Measurements from ENCODE around the gene MUC5AC. TPM values are rescaled to one million over a fixed set of nuclear protein-coding genes. Genes with fewer than 3 reads are reported as not detected.
"Not testable (repeated sequence)": the region's sequence is repeated elsewhere in the genome, so short reads cannot be mapped to it uniquely, and the experiment has no call there.

MUC5AC gene
- total RNA-seq, 4 donors from 2014 or later = under 0.01 TPM; not detected in 1

DNA sequence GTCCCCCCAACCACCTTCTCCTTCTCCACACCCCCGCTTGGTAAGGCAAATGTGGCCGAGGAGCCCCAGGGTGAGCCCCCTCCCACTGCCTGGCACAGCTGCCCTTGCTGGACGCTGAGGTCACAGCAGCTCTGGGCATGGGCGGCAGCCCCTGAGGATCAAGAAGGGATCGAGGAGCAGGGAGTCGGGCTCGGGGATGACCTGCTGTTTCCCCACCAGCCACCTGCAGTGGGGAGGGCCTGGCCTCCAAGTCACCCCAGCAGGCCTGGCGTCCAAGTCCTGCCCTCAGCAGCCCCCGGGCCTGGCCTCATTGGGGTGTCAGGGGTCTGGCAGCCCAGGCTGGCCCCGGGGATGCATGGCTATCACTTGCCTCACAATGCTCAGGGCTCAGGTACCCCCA is 23.7 kb downstream of the MUC5AC start:
- DNase-seq (ENCODE audit: extremely low spot score) = no peak
- TF ChIP-seq POLR2AphosphoS5 (IDR thresholded peaks at IDR 0.05) (no peak), EP300 (IDR thresholded peaks at IDR 0.05) (no peak), POLR2A (IDR thresholded peaks at IDR 0.05; ENCODE audit: low read depth) (no peak)
- TF ChIP-seq, protein P1, sequence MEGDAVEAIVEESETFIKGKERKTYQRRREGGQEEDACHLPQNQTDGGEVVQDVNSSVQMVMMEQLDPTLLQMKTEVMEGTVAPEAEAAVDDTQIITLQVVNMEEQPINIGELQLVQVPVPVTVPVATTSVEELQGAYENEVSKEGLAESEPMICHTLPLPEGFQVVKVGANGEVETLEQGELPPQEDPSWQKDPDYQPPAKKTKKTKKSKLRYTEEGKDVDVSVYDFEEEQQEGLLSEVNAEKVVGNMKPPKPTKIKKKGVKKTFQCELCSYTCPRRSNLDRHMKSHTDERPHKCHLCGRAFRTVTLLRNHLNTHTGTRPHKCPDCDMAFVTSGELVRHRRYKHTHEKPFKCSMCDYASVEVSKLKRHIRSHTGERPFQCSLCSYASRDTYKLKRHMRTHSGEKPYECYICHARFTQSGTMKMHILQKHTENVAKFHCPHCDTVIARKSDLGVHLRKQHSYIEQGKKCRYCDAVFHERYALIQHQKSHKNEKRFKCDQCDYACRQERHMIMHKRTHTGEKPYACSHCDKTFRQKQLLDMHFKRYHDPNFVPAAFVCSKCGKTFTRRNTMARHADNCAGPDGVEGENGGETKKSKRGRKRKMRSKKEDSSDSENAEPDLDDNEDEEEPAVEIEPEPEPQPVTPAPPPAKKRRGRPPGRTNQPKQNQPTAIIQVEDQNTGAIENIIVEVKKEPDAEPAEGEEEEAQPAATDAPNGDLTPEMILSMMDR (IDR thresholded peaks at IDR 0.05) = no peak
- Histone ChIP-seq H3K4me1 (no peaks in the 10 kb centered on the region), H3K4me3 (no peak overlapping the region), H3K9me3 (no peaks in the 10 kb centered on the region), H3K36me3 (no peaks in the 10 kb centered on the region), H3K27ac (replicated peaks in 1 of 4) (no peak overlapping the region), H3K27me3 (peaks cover 0 to 50% (median 0%) of the 10 kb centered on the region in 4 donors)
- intact Hi-C loops (cut with DNase I) = no loop called here
- WGBS = no CpG with 5 or more reads among the region's 10 CpGs

DNA sequence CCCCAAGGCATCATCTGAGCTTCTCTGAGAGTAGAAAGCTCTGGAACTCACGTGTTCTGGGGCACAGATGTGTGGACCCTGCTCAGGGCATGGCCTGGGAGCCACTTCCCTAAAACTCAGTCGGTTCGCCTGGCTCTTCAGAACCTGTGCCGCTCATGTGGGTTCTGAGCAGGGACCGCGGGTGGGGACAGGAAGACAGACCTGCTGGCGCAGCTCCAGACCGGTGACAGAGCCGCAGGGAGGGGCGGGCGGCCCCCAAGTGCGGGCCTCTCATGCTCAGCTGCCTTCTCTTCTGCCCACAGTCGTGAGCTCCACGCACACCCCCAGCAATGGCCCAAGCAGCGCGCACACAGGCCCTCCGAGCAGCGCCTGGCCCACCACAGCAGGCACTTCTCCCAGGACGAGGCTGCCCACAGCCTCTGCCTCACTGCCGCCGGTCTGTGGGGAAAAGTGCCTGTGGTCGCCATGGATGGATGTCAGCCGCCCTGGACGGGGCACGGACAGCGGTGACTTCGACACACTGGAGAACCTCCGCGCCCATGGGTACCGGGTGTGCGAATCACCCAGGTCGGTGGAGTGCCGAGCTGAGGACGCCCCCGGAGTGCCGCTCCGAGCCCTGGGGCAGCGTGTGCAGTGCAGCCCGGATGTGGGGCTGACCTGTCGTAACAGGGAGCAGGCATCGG is 24.2 kb downstream of the MUC5AC start:
- intact Hi-C loops (cut with DNase I) = no loop called here
- TF ChIP-seq POLR2A (IDR thresholded peaks at IDR 0.05; ENCODE audit: low read depth) (no peak), POLR2AphosphoS5 (IDR thresholded peaks at IDR 0.05) (no peak), EP300 (IDR thresholded peaks at IDR 0.05) (no peak)
- TF ChIP-seq, protein P1 (IDR thresholded peaks at IDR 0.05) = no peak
- H3K4me3 ChIP-seq = no peak overlapping the region
- H3K36me3 ChIP-seq = no peaks in the 10 kb centered on the region
- H3K9me3 ChIP-seq = no peaks in the 10 kb centered on the region
- peaks cover 0 to 44% (median 0%) of the 10 kb centered on the region in 4 donors for H3K27me3 ChIP-seq
- WGBS = 81% methylated on average over 16 of the region's 41 CpGs
- H3K27ac ChIP-seq (replicated peaks in 1 of 4) = no peak overlapping the region
- no peak for DNase-seq (ENCODE audit: extremely low spot score)
- H3K4me1 ChIP-seq = no peaks in the 10 kb centered on the region

DNA sequence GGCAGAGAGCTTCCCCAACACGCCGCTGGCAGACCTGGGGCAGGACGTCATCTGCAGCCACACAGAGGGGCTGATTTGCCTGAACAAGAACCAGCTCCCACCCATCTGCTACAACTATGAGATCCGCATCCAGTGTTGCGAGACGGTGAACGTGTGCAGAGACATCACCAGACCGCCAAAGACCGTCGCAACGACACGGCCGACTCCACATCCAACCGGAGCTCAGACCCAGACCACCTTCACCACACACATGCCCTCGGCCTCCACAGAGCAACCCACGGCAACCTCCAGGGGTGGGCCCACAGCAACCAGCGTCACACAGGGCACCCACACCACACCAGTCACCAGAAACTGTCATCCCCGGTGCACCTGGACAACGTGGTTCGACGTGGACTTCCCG is 26.4 kb downstream of the MUC5AC start:
- peaks cover 0 to 35% (median 0%) of the 10 kb centered on the region in 4 donors for H3K27me3 ChIP-seq
- DNase-seq (ENCODE audit: extremely low spot score); H3K36me3 ChIP-seq; intact Hi-C loops (cut with DNase I); H3K4me3 ChIP-seq; H3K27ac ChIP-seq (replicated peaks in 1 of 4); H3K4me1 ChIP-seq; H3K9me3 ChIP-seq: not testable (repeated sequence)
- WGBS = 98% methylated on average over 10 of the region's 22 CpGs

DNA sequence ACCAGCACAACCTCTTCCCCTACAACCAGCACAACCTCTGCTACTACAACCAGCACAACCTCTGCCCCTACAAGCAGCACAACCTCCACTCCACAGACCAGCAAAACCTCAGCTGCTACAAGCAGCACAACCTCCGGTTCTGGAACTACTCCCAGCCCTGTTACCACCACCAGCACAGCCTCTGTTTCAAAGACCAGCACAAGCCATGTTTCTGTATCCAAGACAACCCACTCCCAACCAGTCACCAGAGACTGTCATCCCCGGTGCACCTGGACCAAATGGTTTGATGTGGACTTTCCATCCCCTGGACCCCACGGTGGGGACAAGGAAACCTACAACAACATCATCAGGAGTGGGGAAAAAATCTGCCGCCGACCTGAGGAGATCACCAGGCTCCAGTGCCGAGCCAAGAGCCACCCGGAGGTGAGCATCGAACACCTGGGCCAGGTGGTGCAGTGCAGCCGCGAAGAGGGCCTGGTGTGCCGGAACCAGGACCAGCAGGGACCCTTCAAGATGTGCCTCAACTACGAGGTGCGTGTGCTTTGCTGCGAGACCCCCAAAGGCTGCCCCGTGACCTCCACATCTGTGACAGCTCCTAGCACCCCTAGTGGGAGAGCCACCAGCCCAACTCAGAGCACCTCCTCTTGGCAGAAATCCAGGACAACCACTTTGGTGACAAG is 30.8 kb downstream of the MUC5AC start:
- WGBS = 80% methylated on average over 10 of the region's 15 CpGs
- H3K4me3 ChIP-seq; H3K36me3 ChIP-seq; H3K27ac ChIP-seq (replicated peaks in 1 of 4); intact Hi-C loops (cut with DNase I); H3K9me3 ChIP-seq; H3K4me1 ChIP-seq; DNase-seq (ENCODE audit: extremely low spot score): not testable (repeated sequence)
- peaks cover 0 to 46% (median 0%) of the 10 kb centered on the region in 4 donors for H3K27me3 ChIP-seq

DNA sequence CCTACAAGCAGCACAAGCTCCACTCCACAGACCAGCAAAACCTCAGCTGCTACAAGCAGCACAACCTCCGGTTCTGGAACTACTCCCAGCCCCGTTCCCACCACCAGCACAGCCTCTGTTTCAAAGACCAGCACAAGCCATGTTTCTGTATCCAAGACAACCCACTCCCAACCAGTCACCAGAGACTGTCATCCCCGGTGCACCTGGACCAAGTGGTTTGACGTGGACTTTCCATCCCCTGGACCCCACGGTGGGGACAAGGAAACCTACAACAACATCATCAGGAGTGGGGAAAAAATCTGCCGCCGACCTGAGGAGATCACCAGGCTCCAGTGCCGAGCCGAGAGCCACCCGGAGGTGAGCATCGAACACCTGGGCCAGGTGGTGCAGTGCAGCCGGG is 32.1 kb downstream of the MUC5AC start:
- H3K27ac ChIP-seq (replicated peaks in 1 of 4); H3K4me3 ChIP-seq; H3K9me3 ChIP-seq; DNase-seq (ENCODE audit: extremely low spot score); H3K4me1 ChIP-seq; H3K36me3 ChIP-seq; intact Hi-C loops (cut with DNase I): not testable (repeated sequence)
- H3K27me3 ChIP-seq = peaks cover 0 to 59% (median 0%) of the 10 kb centered on the region in 4 donors
- 76% methylated on average over 4 of the region's 12 CpGs for WGBS

DNA sequence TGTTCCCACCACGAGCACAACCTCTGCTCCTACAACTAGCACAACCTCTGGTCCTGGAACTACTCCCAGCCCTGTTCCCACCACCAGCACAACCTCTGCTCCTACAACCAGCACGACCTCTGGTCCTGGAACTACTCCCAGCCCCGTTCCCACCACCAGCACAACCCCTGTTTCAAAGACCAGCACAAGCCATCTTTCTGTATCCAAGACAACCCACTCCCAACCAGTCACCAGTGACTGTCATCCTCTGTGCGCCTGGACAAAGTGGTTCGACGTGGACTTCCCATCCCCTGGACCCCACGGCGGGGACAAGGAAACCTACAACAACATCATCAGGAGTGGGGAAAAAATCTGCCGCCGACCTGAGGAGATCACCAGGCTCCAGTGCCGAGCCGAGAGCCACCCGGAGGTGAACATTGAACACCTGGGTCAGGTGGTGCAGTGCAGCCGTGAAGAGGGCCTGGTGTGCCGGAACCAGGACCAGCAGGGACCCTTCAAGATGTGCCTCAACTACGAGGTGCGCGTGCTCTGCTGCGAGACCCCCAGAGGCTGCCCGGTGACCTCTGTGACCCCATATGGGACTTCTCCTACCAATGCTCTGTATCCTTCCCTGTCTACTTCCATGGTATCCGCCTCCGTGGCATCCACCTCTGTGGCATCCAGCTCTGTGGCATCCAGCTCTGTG is 34.2 kb downstream of the MUC5AC start:
- H3K27ac ChIP-seq (replicated peaks in 1 of 4); H3K9me3 ChIP-seq; intact Hi-C loops (cut with DNase I); H3K4me3 ChIP-seq; H3K4me1 ChIP-seq; H3K36me3 ChIP-seq; DNase-seq (ENCODE audit: extremely low spot score): not testable (repeated sequence)
- peaks cover 0 to 80% (median 4%) of the 10 kb centered on the region in 4 donors for H3K27me3 ChIP-seq
- 85% methylated on average over 22 of the region's 22 CpGs for WGBS
